ENCODE measurements around the gene ASB15.

ASB15 gene

DNA sequence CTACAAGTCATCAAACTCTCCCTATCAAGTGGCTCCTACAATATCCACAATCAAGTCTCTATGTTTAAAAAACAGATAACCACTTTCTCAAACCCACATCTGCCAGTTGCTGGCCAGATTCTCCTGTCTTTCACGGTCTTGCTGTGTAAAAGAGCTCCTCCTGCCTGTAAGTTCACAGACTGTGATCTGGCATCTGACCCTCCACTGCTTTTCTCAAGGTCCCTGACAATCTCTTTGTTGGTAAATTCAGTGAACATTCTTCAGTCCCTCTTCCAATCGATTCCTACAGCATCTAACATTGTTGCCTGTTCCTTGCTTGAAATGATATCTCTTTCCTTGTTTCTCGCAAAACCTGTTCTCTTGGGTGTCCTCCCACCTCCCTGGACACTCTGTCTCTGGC lies 35.6 kb downstream of the ASB15 start:
- Histone ChIP-seq H3K27me3 (replicated peaks; ENCODE audit: insufficient read depth, low read length) (no peaks in the 10 kb centered on the region), H3K9ac (ENCODE audit: low read length) (no peak overlapping the region), H3K9me2 (replicated peaks; ENCODE audit: insufficient read depth, low read length) (no peaks in the 10 kb centered on the region), H3K4me1 (ENCODE audit: low read length) (no peaks in the 10 kb centered on the region), H3K79me2 (ENCODE audit: low read length) (no peaks in the 10 kb centered on the region), H3K36me3 (replicated peaks; ENCODE audit: insufficient read depth, low read length) (no peaks in the 10 kb centered on the region), H3F3A (ENCODE audit: insufficient read depth, low read length) (no peaks in the 10 kb centered on the region), H3K9me3 (replicated peaks; ENCODE audit: insufficient read depth, low read length) (no peaks in the 10 kb centered on the region), H3K27ac (ENCODE audit: low read length) (no peak overlapping the region), H3K4me2 (ENCODE audit: low read depth, low read length) (no peak overlapping the region), H2AFZ (ENCODE audit: low read length) (no peak overlapping the region), H4K20me1 (ENCODE audit: insufficient read depth, low read length) (no peaks in the 10 kb centered on the region), H3K4me3 (ENCODE audit: low read length) (no peak overlapping the region)
- no peak for DNase-seq
- TF ChIP-seq EZH2phosphoT487 (IDR thresholded peaks at IDR 0.05; ENCODE audit: low read length) (no peak), EZH2 (optimal IDR thresholded peaks at IDR 0.05; ENCODE audit: low read depth, low read length) (no peak)
- TF ChIP-seq, protein P1, sequence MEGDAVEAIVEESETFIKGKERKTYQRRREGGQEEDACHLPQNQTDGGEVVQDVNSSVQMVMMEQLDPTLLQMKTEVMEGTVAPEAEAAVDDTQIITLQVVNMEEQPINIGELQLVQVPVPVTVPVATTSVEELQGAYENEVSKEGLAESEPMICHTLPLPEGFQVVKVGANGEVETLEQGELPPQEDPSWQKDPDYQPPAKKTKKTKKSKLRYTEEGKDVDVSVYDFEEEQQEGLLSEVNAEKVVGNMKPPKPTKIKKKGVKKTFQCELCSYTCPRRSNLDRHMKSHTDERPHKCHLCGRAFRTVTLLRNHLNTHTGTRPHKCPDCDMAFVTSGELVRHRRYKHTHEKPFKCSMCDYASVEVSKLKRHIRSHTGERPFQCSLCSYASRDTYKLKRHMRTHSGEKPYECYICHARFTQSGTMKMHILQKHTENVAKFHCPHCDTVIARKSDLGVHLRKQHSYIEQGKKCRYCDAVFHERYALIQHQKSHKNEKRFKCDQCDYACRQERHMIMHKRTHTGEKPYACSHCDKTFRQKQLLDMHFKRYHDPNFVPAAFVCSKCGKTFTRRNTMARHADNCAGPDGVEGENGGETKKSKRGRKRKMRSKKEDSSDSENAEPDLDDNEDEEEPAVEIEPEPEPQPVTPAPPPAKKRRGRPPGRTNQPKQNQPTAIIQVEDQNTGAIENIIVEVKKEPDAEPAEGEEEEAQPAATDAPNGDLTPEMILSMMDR (IDR thresholded peaks at IDR 0.05; ENCODE audit: low read length), result no peak

DNA sequence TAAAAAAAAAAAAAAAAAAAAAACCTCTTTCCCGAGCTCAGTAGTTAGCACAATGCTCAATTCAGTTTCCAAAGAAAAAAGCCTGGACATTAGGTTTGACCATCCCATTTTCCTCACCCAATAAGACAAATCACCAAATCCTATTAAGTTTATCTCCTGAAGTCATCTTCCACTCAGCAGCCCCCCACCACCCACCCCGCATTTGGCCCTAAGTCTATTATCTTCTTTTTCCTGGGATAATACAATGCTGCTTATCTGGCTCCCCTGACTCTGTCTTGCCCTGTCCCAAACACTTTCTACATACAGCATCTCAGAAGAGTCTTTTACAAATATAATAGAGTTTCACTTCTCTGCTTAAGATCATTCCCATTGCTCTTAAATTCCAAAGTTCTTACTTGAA lies 36.3 kb downstream of the ASB15 start:
- no peak overlapping the region for H3K4me2 ChIP-seq (ENCODE audit: low read depth, low read length)
- H3K27ac ChIP-seq (ENCODE audit: low read length), result no peak overlapping the region
- no peaks in the 10 kb centered on the region for H3K9me2 ChIP-seq (replicated peaks; ENCODE audit: insufficient read depth, low read length)
- no peaks in the 10 kb centered on the region for H4K20me1 ChIP-seq (ENCODE audit: insufficient read depth, low read length)
- no peaks in the 10 kb centered on the region for H3K4me1 ChIP-seq (ENCODE audit: low read length)
- no peaks in the 10 kb centered on the region for H3K36me3 ChIP-seq (replicated peaks; ENCODE audit: insufficient read depth, low read length)
- H3K79me2 ChIP-seq (ENCODE audit: low read length), result no peaks in the 10 kb centered on the region
- TF ChIP-seq, protein P1 (IDR thresholded peaks at IDR 0.05; ENCODE audit: low read length), result no peak
- TF ChIP-seq EZH2phosphoT487 (IDR thresholded peaks at IDR 0.05; ENCODE audit: low read length) (no peak), EZH2 (optimal IDR thresholded peaks at IDR 0.05; ENCODE audit: low read depth, low read length) (no peak)
- H3K9me3 ChIP-seq (replicated peaks; ENCODE audit: insufficient read depth, low read length), result no peaks in the 10 kb centered on the region
- DNase-seq, result no peak
- H3F3A ChIP-seq (ENCODE audit: insufficient read depth, low read length), result no peaks in the 10 kb centered on the region
- H2AFZ ChIP-seq (ENCODE audit: low read length), result no peak overlapping the region
- no peak overlapping the region for H3K4me3 ChIP-seq (ENCODE audit: low read length)
- H3K9ac ChIP-seq (ENCODE audit: low read length), result no peak overlapping the region
- no peaks in the 10 kb centered on the region for H3K27me3 ChIP-seq (replicated peaks; ENCODE audit: insufficient read depth, low read length)

DNA sequence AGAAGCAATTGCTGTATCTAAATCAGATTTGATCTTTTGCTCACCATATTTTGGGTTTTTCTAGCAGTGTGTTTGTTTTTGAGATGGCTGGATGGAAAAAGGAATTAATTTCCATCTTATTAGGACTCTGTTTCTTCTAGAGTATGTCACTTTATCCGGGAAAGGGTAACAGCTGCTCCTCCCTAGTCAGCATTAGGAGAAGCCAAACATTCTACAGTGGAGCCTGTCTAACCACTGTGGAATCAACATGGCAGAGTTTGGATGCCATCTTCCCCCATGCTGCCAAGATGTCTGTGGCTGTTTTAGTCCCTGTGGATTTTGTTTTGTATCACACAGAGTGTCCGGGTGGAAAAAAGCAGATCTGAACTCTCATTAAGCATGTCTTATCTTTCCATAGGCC lies 38.0 kb downstream of the ASB15 start:
- TF ChIP-seq EZH2phosphoT487 (IDR thresholded peaks at IDR 0.05; ENCODE audit: low read length), result no peak
- TF ChIP-seq, protein P1 (IDR thresholded peaks at IDR 0.05; ENCODE audit: low read length), result no peak
- Histone ChIP-seq H3K4me1 (ENCODE audit: low read length) (no peaks in the 10 kb centered on the region), H3K9me2 (replicated peaks; ENCODE audit: insufficient read depth, low read length) (no peaks in the 10 kb centered on the region), H3K4me2 (ENCODE audit: low read depth, low read length) (no peak overlapping the region), H4K20me1 (ENCODE audit: insufficient read depth, low read length) (no peaks in the 10 kb centered on the region), H3K9me3 (replicated peaks; ENCODE audit: insufficient read depth, low read length) (no peaks in the 10 kb centered on the region), H3K27ac (ENCODE audit: low read length) (no peak overlapping the region), H3K27me3 (replicated peaks; ENCODE audit: insufficient read depth, low read length) (no peaks in the 10 kb centered on the region), H3K36me3 (replicated peaks; ENCODE audit: insufficient read depth, low read length) (no peaks in the 10 kb centered on the region), H2AFZ (ENCODE audit: low read length) (no peak overlapping the region), H3F3A (ENCODE audit: insufficient read depth, low read length) (no peaks in the 10 kb centered on the region), H3K4me3 (ENCODE audit: low read length) (no peak overlapping the region), H3K9ac (ENCODE audit: low read length) (no peak overlapping the region), H3K79me2 (ENCODE audit: low read length) (no peaks in the 10 kb centered on the region)
- DNase-seq, result no peak
